H9 (cell line): ENCODE results near the gene SHCBP1. TPM values are rescaled to one million over a fixed set of nuclear protein-coding genes. Genes with fewer than 3 reads are reported as not detected.

ENCODE experiments used
- DNase-seq: peaks from one replicate; pipeline ENCODE4 v3.0.0-alpha.2; 2017
- H2AFZ ChIP-seq: one replicate; pipeline ENCODE4 v1.6.1; 2013; ENCODE audit warnings: mild to moderate bottlenecking, low read length, control low read depth, moderate library complexity
- H2AK5ac ChIP-seq: 2 replicates; pipeline ENCODE4 v1.6.1; 2013; ENCODE audit warnings: low read length, control low read depth, mixed read lengths; ENCODE audit not compliant: insufficient read length
- H2BK120ac ChIP-seq: one replicate; pipeline ENCODE4 v1.6.1; 2013; ENCODE audit warnings: low read depth, mild to moderate bottlenecking, low read length, control low read depth, inconsistent platforms; ENCODE audit not compliant: poor library complexity, severe bottlenecking
- H2BK12ac ChIP-seq: 2 replicates; pipeline ENCODE4 v1.6.1; 2013; ENCODE audit warnings: low read length, control low read depth, mixed read lengths, low read depth; ENCODE audit not compliant: insufficient read length
- H2BK15ac ChIP-seq: 2 replicates; pipeline ENCODE4 v1.6.1; 2013; ENCODE audit warnings: low read depth, low read length, control low read depth
- H2BK20ac ChIP-seq: one replicate; pipeline ENCODE4 v1.6.1; 2013; ENCODE audit warnings: low read depth, mild to moderate bottlenecking, low read length, control low read depth, inconsistent platforms; ENCODE audit not compliant: poor library complexity, severe bottlenecking
- H2BK5ac ChIP-seq: 2 replicates; pipeline ENCODE4 v1.6.1; 2013; ENCODE audit warnings: low read length, control low read depth, mixed read lengths; ENCODE audit not compliant: insufficient read length
- H3K14ac ChIP-seq: 2 replicates; pipeline ENCODE4 v1.6.1; 2013; ENCODE audit warnings: low read length, control low read depth; ENCODE audit not compliant: insufficient read depth
- H3K18ac ChIP-seq: 2 replicates; pipeline ENCODE4 v1.6.1; 2013; ENCODE audit warnings: low read depth, mild to moderate bottlenecking, mixed read lengths, low read length, control low read depth; ENCODE audit not compliant: insufficient read length
- H3K23ac ChIP-seq: 2 replicates; pipeline ENCODE4 v1.6.1; 2013; ENCODE audit warnings: low read length, control low read depth, mixed read lengths, low read depth; ENCODE audit not compliant: insufficient read length
- H3K23me2 ChIP-seq: 2 replicates; pipeline ENCODE4 v1.6.1; 2013; ENCODE audit warnings: low read depth, mild to moderate bottlenecking, mixed read lengths, low read length, control low read depth; ENCODE audit not compliant: insufficient read length, poor library complexity, severe bottlenecking
- H3K27ac ChIP-seq: 2 replicates; pipeline ENCODE4 v1.5.1; 2013; ENCODE audit warnings: low read length, control low read depth, mixed read lengths, low read depth; ENCODE audit not compliant: insufficient read length
- H3K27me3 ChIP-seq: 2 replicates; pipeline ENCODE4 v1.6.1; 2013; ENCODE audit warnings: low read length, control low read depth, inconsistent platforms; ENCODE audit not compliant: insufficient read depth
- H3K4ac ChIP-seq: 2 replicates; pipeline ENCODE4 v1.6.1; 2013; ENCODE audit warnings: low read depth, mild to moderate bottlenecking, control low read depth, inconsistent platforms, low read length, moderate library complexity
- H3K4me1 ChIP-seq: 2 replicates; pipeline ENCODE4 v1.6.1; 2013; ENCODE audit warnings: low read length, control low read depth, inconsistent platforms; ENCODE audit not compliant: insufficient read depth
- H3K4me2 ChIP-seq: 2 replicates; pipeline ENCODE4 v1.6.1; 2013; ENCODE audit warnings: low read length, control low read depth, mixed read lengths; ENCODE audit not compliant: insufficient read length, insufficient read depth
- H3K56ac ChIP-seq: 2 replicates; pipeline ENCODE4 v1.6.1; 2013; ENCODE audit warnings: low read depth, mild to moderate bottlenecking, mixed read lengths, low read length, control low read depth; ENCODE audit not compliant: insufficient read length
- H3K79me1 ChIP-seq: 2 replicates; pipeline ENCODE4 v1.6.1; 2013; ENCODE audit warnings: low read depth, mild to moderate bottlenecking, moderate library complexity, low read length, control low read depth, inconsistent platforms; ENCODE audit not compliant: insufficient read depth, poor library complexity, severe bottlenecking
- H3K79me2 ChIP-seq: 2 replicates; pipeline ENCODE4 v1.6.1; 2013; ENCODE audit warnings: low read length, control low read depth, inconsistent platforms; ENCODE audit not compliant: insufficient read depth
- H3K9ac ChIP-seq: 2 replicates; pipeline ENCODE4 v1.6.1; 2013; ENCODE audit warnings: low read length, control low read depth, mixed read lengths; ENCODE audit not compliant: insufficient read length; ENCODE audit errors: extremely low read depth
- H3K9me3 ChIP-seq: one replicate; pipeline ENCODE4 v1.6.1; 2013; ENCODE audit warnings: low read depth, low read length, inconsistent platforms; ENCODE audit not compliant: control insufficient read depth
- H3T11ph ChIP-seq: one replicate; pipeline ENCODE4 v1.6.1; 2013; ENCODE audit warnings: mild to moderate bottlenecking, low read length, control low read depth, inconsistent platforms
- H4K20me1 ChIP-seq: one replicate; pipeline ENCODE4 v1.6.1; 2013; ENCODE audit not compliant: control insufficient read depth, insufficient read length, insufficient read depth
- H4K5ac ChIP-seq: 2 replicates; pipeline ENCODE4 v1.6.1; 2013; ENCODE audit warnings: low read depth, mild to moderate bottlenecking, mixed read lengths, low read length, control low read depth; ENCODE audit not compliant: insufficient read length
- H4K8ac ChIP-seq: replicated peaks from 2 replicates; pipeline ENCODE4 v1.6.1; 2013; ENCODE audit warnings: low read length, control low read depth, mixed read lengths, low read depth; ENCODE audit not compliant: insufficient read length
- H4K91ac ChIP-seq: 2 replicates; pipeline ENCODE4 v1.6.1; 2013; ENCODE audit warnings: low read depth, mild to moderate bottlenecking, moderate library complexity, mixed read lengths, low read length, control low read depth; ENCODE audit not compliant: insufficient read length
- H3K27ac Mint-ChIP-seq, 3 experiments: 2 replicates in 2 of 3; 3 replicates in 1 of 3; pipeline ENCODE4 v1.8.0; 2020 to 2021; ENCODE audit warnings: mixed read lengths in 3 of 3, mild to moderate bottlenecking in 1 of 3, moderate library complexity in 1 of 3
- H3K27me3 Mint-ChIP-seq: 2 replicates; pipeline ENCODE4 v1.8.0; 2021; ENCODE audit warnings: low read depth, mild to moderate bottlenecking, moderate library complexity, mixed read lengths
- H3K36me3 Mint-ChIP-seq, 3 experiments: 2 replicates in 2 of 3; 3 replicates in 1 of 3; pipeline ENCODE4 v1.8.0; 2020 to 2021; ENCODE audit warnings: low read depth in 3 of 3, mixed read lengths in 3 of 3; ENCODE audit not compliant: insufficient read depth in 1 of 3
- H3K4me1 Mint-ChIP-seq, 2 experiments: 2 replicates each; pipeline ENCODE4 v1.8.0; 2020; ENCODE audit warnings: mixed read lengths in 2 of 2
- H3K4me3 Mint-ChIP-seq, 2 experiments: 2 replicates in 1 of 2; 3 replicates in 1 of 2; pipeline ENCODE4 v1.8.0; 2020 to 2021; ENCODE audit warnings: mild to moderate bottlenecking in 2 of 2, mixed read lengths in 2 of 2, moderate library complexity in 1 of 2
- H3K9me3 Mint-ChIP-seq, 2 experiments: 2 replicates in 1 of 2; 3 replicates in 1 of 2; pipeline ENCODE4 v1.8.0; 2020; ENCODE audit warnings: mild to moderate bottlenecking in 2 of 2, mixed read lengths in 2 of 2, moderate library complexity in 1 of 2
- CTCF ChIP-seq: fragments of 200-600 bp; sonication (generic); conservative IDR thresholded peaks from 3 replicates; pipeline ENCODE4 v1.8.0; 2021; ENCODE audit warnings: antibody characterized with exemption, mild to moderate bottlenecking
- WGBS: extraction: QIAGEN DNeasy Blood & Tissue Kit; methylation state at CpG from one replicate; pipeline ENCODE4 v1.1.7; 2013; ENCODE audit warnings: missing lambda C conversion rate, low lambda C conversion rate, mixed read lengths; ENCODE audit not compliant: insufficient read length; ENCODE audit errors: extremely low coverage; 5-methylcytosine and 5-hydroxymethylcytosine counted together
- total RNA-seq: library from RNA; stranded (reverse); gene quantifications from 2 replicates; pipeline ENCODE4 v1.2.1, GENCODE V29; 2021

The SHCBP1 gene
- total RNA-seq, 1 experiment from 2014 or later = 16.6 TPM

- Histone ChIP-seq H4K91ac (no peak overlapping the region), H3K4me1 (no peaks in the 10 kb centered on the region), H4K8ac (no peak overlapping the region), H3K79me2 (peaks cover 7% of the 10 kb centered on the region), H4K20me1 (no peaks in the 10 kb centered on the region), H3K18ac (no peak overlapping the region), H3K79me1 (peaks cover 4% of the 10 kb centered on the region), H3T11ph (no peak overlapping the region), H2AK5ac (no peak overlapping the region), H3K56ac (no peak overlapping the region), H3K4me2 (no peak overlapping the region), H2BK5ac (no peak overlapping the region), H2BK15ac (no peak overlapping the region), H3K9me3 (no peaks in the 10 kb centered on the region), H4K5ac (no peak overlapping the region), H3K9ac (no peak overlapping the region), H3K27ac (no peak overlapping the region), H3K4ac (no peak overlapping the region), H2BK12ac (no peak overlapping the region), H2AFZ (no peak overlapping the region), H3K14ac (no peak overlapping the region), H3K23me2 (peaks cover 6% of the 10 kb centered on the region), H3K23ac (no peak overlapping the region), H2BK20ac (no peak overlapping the region), H2BK120ac (no peak overlapping the region), H3K27me3 (no peaks in the 10 kb centered on the region)
- Mint-ChIP-seq H3K27ac (peak overlapping the region in 1 of 3 experiments; percentile 55; a peak in 1 of 7 replicates), H3K4me1 (peaks cover 15 to 20% of the 10 kb centered on the region in 2 experiments), H3K36me3 (peaks cover 31 to 44% (median 41%) of the 10 kb centered on the region in 3 experiments), H3K27me3 (no peaks in the 10 kb centered on the region), H3K9me3 (no peaks in the 10 kb centered on the region; a peak in 1 of 5 replicates), H3K4me3 (no peak overlapping the region)
- TF ChIP-seq CTCF = no peak
- DNase-seq = no peak
- 100% methylated on average over 1 of the region's 4 CpGs for WGBS
Measured at GRCh38 chr16:46618516-46618915, 2.7 kb downstream of the SHCBP1 start.
